Endothelial cell (in vitro differentiated cells): ENCODE data around the gene TMEM61. TPM values are rescaled to one million over a fixed set of nuclear protein-coding genes. Genes with fewer than 3 reads are reported as not detected.

ENCODE experiments used
- DNase-seq: peaks from one replicate; pipeline ENCODE4 v3.0.0; 2021; ENCODE audit warnings: low spot score
- H3K27ac Mint-ChIP-seq: one replicate; pipeline ENCODE4 v1.8.0; 2021; ENCODE audit warnings: mixed read lengths, inconsistent platforms; ENCODE audit not compliant: unreplicated experiment
- H3K27me3 Mint-ChIP-seq: one replicate; pipeline ENCODE4 v1.8.0; 2021; ENCODE audit warnings: mild to moderate bottlenecking, moderate library complexity, mixed read lengths, inconsistent platforms; ENCODE audit not compliant: unreplicated experiment
- H3K36me3 Mint-ChIP-seq: one replicate; pipeline ENCODE4 v1.8.0; 2021; ENCODE audit warnings: mild to moderate bottlenecking, low read depth, mixed read lengths, inconsistent platforms; ENCODE audit not compliant: unreplicated experiment
- H3K4me1 Mint-ChIP-seq: one replicate; pipeline ENCODE4 v1.8.0; 2021; ENCODE audit warnings: mild to moderate bottlenecking, mixed read lengths, inconsistent platforms; ENCODE audit not compliant: unreplicated experiment
- H3K4me3 Mint-ChIP-seq: one replicate; pipeline ENCODE4 v1.8.0; 2021; ENCODE audit warnings: mild to moderate bottlenecking, mixed read lengths, inconsistent platforms; ENCODE audit not compliant: unreplicated experiment
- H3K9me3 Mint-ChIP-seq: one replicate; pipeline ENCODE4 v1.8.0; 2021; ENCODE audit warnings: mixed read lengths, inconsistent platforms; ENCODE audit not compliant: unreplicated experiment
- total RNA-seq: library from RNA; stranded (reverse); fragmentation: NEBNext Ultra II Directional; extraction: Animal tissue kit (Norgen Biotek cat#: 25700); gene quantifications from one replicate; pipeline ENCODE4 v1.2.1, GENCODE V29; 2021; ENCODE audit not compliant: unreplicated experiment
- TF ChIP-seq, protein P1 (sequence below): fragments of 200-600 bp; sonication (generic); IDR thresholded peaks from one replicate; pipeline ENCODE4 v1.5.0; 2021; ENCODE audit warnings: antibody characterized with exemption; ENCODE audit not compliant: unreplicated experiment

TMEM61 gene
- total RNA-seq, 1 donor from 2014 or later, result not detected

DNA sequence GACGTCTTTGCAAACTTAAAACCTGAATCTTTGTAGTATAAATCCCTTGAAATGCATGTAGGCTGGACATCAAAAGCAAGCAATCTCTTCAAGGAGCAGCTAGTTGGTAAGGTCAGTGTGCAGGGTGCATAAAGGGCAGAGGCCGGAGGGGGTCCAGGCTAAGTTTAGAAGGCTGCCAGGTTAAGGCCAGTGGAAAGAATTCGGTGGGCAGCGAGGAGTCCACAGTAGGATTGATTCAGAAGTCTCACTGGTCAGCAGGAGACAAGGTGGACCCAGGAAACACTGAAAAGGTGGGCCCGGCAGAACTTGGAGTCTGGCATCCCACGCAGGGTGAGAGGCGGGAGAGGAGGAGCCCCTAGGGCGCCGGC is 58.5 kb downstream of the TMEM61 start:
- Mint-ChIP-seq H3K27me3 (peaks cover 19% of the 10 kb centered on the region), H3K36me3 (no peaks in the 10 kb centered on the region), H3K27ac (no peak overlapping the region), H3K4me3 (peak overlapping the region; percentile 19), H3K9me3 (no peaks in the 10 kb centered on the region), H3K4me1 (peaks cover 15% of the 10 kb centered on the region)
- DNase-seq, result no peak
- TF ChIP-seq, protein P1, sequence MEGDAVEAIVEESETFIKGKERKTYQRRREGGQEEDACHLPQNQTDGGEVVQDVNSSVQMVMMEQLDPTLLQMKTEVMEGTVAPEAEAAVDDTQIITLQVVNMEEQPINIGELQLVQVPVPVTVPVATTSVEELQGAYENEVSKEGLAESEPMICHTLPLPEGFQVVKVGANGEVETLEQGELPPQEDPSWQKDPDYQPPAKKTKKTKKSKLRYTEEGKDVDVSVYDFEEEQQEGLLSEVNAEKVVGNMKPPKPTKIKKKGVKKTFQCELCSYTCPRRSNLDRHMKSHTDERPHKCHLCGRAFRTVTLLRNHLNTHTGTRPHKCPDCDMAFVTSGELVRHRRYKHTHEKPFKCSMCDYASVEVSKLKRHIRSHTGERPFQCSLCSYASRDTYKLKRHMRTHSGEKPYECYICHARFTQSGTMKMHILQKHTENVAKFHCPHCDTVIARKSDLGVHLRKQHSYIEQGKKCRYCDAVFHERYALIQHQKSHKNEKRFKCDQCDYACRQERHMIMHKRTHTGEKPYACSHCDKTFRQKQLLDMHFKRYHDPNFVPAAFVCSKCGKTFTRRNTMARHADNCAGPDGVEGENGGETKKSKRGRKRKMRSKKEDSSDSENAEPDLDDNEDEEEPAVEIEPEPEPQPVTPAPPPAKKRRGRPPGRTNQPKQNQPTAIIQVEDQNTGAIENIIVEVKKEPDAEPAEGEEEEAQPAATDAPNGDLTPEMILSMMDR, result no peak

DNA sequence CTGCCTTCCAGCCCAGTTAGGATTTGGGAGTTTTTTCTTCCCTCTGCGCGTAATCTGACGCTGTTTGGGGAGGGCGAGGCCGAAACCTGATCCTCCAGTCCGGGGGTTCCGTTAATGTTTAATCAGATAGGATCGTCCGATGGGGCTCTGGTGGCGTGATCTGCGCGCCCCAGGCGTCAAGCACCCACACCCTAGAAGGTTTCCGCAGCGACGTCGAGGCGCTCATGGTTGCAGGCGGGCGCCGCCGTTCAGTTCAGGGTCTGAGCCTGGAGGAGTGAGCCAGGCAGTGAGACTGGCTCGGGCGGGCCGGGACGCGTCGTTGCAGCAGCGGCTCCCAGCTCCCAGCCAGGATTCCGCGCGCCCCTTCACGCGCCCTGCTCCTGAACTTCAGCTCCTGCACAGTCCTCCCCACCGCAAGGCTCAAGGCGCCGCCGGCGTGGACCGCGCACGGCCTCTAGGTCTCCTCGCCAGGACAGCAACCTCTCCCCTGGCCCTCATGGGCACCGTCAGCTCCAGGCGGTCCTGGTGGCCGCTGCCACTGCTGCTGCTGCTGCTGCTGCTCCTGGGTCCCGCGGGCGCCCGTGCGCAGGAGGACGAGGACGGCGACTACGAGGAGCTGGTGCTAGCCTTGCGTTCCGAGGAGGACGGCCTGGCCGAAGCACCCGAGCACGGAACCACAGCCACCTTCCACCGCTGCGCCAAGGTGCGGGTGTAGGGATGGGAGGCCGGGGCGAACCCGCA is 59.1 kb downstream of the TMEM61 start, which contains the start of gene PCSK9:
PCSK9 (plus strand) TSS at position 207 of the 741 bp plus-strand sequence; CDS start at position 497, 290 bp downstream.
- Mint-ChIP-seq H3K27me3 (peaks cover 19% of the 10 kb centered on the region), H3K27ac (no peak within 1 kb of the TSS), H3K4me1 (peaks cover 15% of the 10 kb centered on the region), H3K36me3 (no peaks in the 10 kb centered on the region), H3K4me3 (peak within 1 kb of the TSS; percentile 88), H3K9me3 (no peaks in the 10 kb centered on the region)
- DNase-seq, result peak; percentile 47
- TF ChIP-seq, protein P1, result no peak

DNA sequence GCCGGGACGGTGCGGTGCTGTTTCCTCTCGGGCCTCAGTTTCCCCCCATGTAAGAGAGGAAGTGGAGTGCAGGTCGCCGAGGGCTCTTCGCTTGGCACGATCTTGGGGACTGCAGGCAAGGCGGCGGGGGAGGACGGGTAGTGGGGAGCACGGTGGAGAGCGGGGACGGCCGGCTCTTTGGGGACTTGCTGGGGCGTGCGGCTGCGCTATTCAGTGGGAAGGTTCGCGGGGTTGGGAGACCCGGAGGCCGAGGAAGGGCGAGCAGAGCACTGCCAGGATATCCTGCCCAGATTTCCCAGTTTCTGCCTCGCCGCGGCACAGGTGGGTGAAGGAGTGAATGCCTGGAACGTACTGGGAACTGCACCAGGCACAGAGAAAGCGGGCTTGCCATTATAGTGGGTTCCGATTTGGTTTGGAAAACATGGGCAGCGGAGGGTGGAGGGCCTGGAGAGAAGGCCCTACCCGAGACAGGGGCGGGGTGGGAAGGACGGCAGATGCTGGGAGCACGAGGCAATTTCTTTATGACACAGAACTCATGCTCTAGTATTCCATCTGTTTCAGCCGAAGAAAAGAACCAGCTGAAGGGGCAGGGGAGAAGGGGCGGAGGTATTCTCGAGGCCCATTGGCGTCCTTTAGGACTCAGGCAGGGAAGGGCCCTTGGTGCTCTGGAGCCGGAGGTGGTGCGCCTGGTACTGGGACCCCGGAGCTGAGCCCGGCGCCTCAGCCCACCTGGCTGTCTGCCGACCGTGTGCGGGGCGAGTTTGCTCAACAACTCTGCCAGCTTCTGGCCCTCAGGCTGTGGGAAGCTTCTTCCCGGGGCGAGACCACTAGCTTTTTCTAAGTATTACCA is 59.9 kb downstream of the TMEM61 start:
- Mint-ChIP-seq H3K4me1 (peaks cover 15% of the 10 kb centered on the region), H3K27me3 (peaks cover 20% of the 10 kb centered on the region), H3K4me3 (peak overlapping the region; percentile 88), H3K36me3 (no peaks in the 10 kb centered on the region), H3K27ac (no peak overlapping the region), H3K9me3 (no peaks in the 10 kb centered on the region)
- DNase-seq, result peak; percentile 53
- TF ChIP-seq, protein P1, result no peak

DNA sequence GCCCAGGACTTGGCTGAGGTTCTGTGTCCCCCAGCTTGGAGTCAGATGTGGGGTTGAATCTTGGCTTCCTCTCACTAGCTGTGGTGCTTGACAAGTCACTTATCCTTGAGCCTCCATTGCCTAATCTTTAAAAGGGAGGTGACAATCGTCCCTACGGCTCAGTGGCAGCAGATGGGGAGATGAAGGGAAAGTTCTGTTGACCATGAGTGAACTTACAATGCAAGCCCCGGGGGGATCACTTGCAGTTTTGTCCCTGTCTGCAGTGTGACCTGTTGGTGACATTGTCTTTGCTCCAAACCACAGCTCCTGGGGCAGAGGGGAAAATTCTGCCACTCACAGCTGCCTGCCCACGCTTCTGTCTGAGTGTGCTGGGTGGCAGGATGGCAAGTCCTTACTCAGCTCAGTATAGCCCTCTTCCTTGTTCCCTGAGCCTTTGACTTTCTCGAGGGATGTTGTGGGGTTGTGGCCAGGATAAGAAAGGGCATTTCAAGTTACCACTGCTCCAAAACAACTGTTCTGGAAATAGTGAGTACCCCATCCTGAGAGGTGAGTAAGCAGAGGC is 60.6 kb downstream of the TMEM61 start:
- Mint-ChIP-seq H3K27me3 (peaks cover 21% of the 10 kb centered on the region), H3K4me1 (peaks cover 15% of the 10 kb centered on the region), H3K27ac (no peak overlapping the region), H3K36me3 (no peaks in the 10 kb centered on the region), H3K9me3 (no peaks in the 10 kb centered on the region), H3K4me3 (no peak overlapping the region)
- no peak for DNase-seq
- TF ChIP-seq, protein P1, result no peak
